Esophagus (tissue), 2 donors: ENCODE results near the gene DNAJC11. TPM values are rescaled to one million over a fixed set of nuclear protein-coding genes. Genes with fewer than 3 reads are reported as not detected.

Experiments used
- H3K27ac ChIP-seq, 2 donors: one replicate each; pipeline ENCODE4 v1.5.1; 2013; ENCODE audit warnings: low read depth in 2 of 2, mild to moderate bottlenecking in 2 of 2, inconsistent platforms in 1 of 2, low read length in 1 of 2, moderate library complexity in 1 of 2
- H3K27me3 ChIP-seq, 2 donors: one replicate each; pipeline ENCODE4 v1.6.1; 2013; ENCODE audit warnings: low read length in 2 of 2, control low read depth in 1 of 2, mild to moderate bottlenecking in 1 of 2; ENCODE audit not compliant: insufficient read depth in 2 of 2, control insufficient read depth in 1 of 2
- H3K36me3 ChIP-seq, 2 donors: one replicate each; pipeline ENCODE4 v1.6.1; 2013; ENCODE audit warnings: low read length in 1 of 2; ENCODE audit not compliant: control insufficient read depth in 2 of 2, insufficient read depth in 2 of 2
- H3K4me1 ChIP-seq, 2 donors: one replicate each; pipeline ENCODE4 v1.6.1; 2013; ENCODE audit warnings: low read length in 1 of 2; ENCODE audit not compliant: control insufficient read depth in 2 of 2, insufficient read depth in 2 of 2
- H3K4me3 ChIP-seq, 2 donors: one replicate each; pipeline ENCODE4 v1.5.1; 2013; ENCODE audit warnings: low read length in 2 of 2, mild to moderate bottlenecking in 2 of 2, low read depth in 1 of 2, moderate library complexity in 1 of 2
- H3K9me3 ChIP-seq, 2 donors: one replicate each; pipeline ENCODE4 v1.6.1; 2013; ENCODE audit warnings: mild to moderate bottlenecking in 2 of 2, low read depth in 1 of 2, low read length in 1 of 2, moderate library complexity in 1 of 2; ENCODE audit not compliant: control insufficient read depth in 2 of 2, insufficient read depth in 1 of 2
- WGBS, 2 donors: extraction: QIAGEN DNeasy Blood & Tissue Kit; methylation state at CpG; one replicate each; pipeline ENCODE4 v1.1.7; 2013; 5-methylcytosine and 5-hydroxymethylcytosine counted together
- polyA plus RNA-seq, 2 donors: library from polyadenylated mRNA; stranded (reverse); fragments of 200-250 nt; gene quantifications; one replicate each; pipeline ENCODE4 v1.2.3, GENCODE V29; 2013
- donor health status: healthy with polysubstance abuse.
- donor health status: Bipolar disorder and iron deficiency.

DNAJC11 gene
- polyA plus RNA-seq, 2 donors, result 21.9 to 23.0 TPM

DNA sequence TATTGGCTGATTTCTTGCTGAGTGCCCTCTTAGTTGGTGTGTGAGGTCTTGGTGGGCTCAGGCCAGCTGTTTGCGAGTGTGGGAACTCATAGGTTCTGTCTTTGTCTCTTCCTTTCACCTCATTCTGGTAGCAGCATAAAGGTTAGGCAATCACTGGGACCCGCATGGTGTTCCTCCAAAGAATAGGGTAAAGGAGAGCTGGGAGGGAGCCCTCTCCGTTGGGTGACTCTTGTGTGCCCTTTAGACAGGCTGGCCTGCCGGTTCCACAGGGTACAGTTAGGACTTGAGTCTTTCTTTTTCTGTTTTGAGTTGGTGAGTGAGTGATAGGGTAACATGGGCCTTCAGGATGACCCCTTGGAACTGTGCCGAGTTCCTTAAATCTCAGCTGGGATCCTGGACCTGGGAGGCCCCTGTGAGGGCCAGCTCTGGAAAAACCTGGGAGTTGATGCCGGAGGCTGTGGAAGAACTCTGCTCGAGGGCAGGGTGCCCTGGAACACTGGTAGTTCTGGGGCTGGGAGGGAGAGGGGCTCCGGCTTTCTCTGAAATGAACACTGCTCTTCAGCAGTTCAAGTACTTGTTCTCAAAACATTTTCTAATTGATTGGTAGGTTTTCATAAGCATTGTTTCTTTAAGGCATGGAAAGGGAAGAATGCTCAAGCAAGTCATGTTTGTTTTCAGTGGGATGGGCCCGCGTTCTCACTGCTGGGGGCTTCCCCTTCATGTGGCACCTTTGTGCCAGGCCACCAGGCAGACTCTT, 79.0 kb downstream of the DNAJC11 start:
- 81% methylated on average over 10 of the region's 10 CpGs for WGBS, 2 donors
- Histone ChIP-seq H3K27me3 (no peaks in the 10 kb centered on the region), H3K9me3 (no peaks in the 10 kb centered on the region), H3K36me3 (peaks cover 9 to 34% of the 10 kb centered on the region in 2 donors), H3K4me1 (no peaks in the 10 kb centered on the region), H3K4me3 (no peak overlapping the region), H3K27ac (peak overlapping the region in 1 of 2 donors; percentile 8)

DNA sequence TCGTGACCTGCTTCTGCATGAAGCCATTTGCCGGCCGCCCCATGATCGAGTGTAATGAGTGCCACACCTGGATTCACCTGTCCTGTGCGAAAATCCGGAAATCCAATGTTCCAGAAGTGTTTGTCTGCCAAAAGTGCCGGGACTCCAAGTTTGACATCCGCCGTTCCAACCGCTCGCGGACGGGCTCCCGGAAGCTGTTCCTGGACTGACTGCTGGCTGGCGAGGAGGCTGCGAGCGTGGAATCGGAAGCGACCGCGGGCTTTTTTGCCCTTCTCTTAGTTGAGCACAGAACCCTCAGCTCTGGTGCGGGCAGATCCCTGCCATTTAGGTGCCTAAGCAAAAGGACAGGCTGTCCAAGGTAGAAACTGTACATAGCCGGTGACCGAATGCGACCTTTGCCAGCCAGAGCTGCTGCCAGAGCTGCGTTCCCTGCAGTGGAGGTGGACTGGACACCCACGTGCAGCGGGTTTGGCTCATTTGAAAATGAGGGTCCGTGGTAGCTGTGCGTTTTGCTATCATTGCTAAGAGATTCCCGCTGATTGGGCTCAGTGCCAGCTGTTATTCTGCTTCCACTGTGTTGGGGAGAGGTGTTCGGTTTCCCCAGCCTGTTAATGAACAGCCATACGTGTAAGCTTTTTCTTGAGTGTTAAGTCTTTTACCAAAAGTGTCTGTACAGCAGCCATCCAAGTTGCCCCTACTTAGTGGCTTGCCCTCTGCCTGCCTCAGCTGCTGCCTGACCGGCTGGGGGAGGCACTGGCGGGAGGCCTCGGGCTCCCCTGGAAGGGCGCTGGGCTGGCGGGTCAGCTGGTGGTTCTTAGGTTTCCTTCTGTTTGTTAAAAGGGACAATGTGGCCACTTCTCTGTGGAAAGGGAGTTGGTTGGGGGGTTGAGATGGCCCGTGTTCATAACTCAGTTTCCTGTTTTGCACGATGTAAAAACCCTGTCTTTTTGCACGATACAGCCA, 79.9 kb downstream of the DNAJC11 start:
- no peaks in the 10 kb centered on the region for H3K27me3 ChIP-seq
- 90% methylated on average over 41 of the region's 41 CpGs for WGBS, 2 donors
- H3K36me3 ChIP-seq, result peaks cover 9 to 35% of the 10 kb centered on the region in 2 donors
- no peaks in the 10 kb centered on the region for H3K9me3 ChIP-seq
- H3K4me1 ChIP-seq, result no peaks in the 10 kb centered on the region
- no peak overlapping the region for H3K4me3 ChIP-seq
- H3K27ac ChIP-seq, result no peak overlapping the region

DNA sequence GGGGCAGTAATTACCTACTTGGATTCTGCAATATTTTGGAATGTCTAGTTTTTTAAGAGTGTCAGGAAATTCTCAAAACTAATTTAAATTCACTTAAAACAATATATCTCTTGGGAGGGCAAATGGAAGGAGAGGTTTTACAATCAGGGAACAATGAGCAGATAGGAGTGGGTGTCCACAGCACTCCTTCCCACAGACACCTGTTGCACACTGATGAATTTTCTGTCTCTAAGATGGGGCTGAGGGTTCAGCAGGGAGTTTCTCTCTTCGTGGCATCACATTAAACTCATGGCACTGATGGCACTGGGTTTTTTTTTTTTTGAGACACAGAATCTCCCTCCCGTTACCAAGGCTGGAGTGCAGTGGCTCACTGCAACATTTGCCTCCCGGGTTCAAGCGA, 82.6 kb downstream of the DNAJC11 start:
- H3K27ac ChIP-seq, result no peak overlapping the region
- H3K36me3 ChIP-seq, result peaks cover 9 to 33% of the 10 kb centered on the region in 2 donors
- H3K9me3 ChIP-seq, result no peaks in the 10 kb centered on the region
- H3K4me3 ChIP-seq, result no peak overlapping the region
- 95 to 97% methylated on average over 4 of the region's 4 CpGs for WGBS, 2 donors
- no peaks in the 10 kb centered on the region for H3K4me1 ChIP-seq
- H3K27me3 ChIP-seq, result no peaks in the 10 kb centered on the region

DNA sequence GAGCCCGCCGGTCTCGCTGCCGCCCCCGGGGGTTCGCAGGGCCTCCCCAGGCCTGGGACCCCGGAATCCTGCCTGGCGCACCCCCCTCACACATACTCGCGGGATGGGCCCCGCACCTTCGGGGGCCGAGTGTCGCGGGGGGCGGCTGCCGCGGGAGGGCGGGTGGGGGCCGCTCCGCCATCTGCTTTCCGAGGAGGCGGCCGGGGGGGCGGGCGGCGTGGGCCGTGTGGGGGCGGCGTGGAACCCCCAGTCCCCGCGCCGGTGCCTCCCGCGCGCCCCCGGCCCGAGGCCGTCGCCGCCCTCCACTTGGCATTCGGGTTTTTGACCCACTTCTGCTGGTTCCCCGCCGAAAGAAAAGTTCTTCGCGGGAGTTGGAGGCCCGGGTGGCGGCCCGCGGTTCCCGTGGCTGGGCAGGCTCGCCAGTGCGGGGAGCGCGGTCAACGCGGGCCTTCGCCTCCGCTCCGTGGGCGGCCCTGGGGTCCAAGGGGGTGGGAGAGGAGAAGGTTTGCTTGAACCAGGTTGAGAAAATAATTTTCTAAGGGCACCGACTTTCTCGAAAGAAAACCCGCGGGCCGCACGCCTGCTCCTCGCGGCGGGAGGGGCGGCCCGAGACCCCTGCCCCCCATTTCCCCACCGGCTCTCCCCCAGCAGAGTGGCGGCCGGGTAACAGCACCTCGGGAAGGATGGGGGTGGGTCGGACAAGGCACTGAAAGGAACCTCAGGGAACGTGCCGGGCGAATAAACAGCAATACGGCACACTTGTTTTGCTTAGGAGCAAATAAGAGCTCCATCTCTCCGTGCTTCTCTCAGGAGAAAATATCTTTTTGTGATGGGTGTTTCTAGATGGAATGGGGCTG, 86.5 kb downstream of the DNAJC11 start:
- Histone ChIP-seq H3K4me3 (peak overlapping the region; percentile 82 to 90), H3K27me3 (no peaks in the 10 kb centered on the region), H3K9me3 (no peaks in the 10 kb centered on the region), H3K27ac (peak overlapping the region; percentile 86 to 93), H3K36me3 (peaks cover 3 to 11% of the 10 kb centered on the region in 2 donors), H3K4me1 (peaks cover 0 to 2% of the 10 kb centered on the region in 2 donors)
- 1 to 2% methylated on average over 53 to 82 of the region's 82 CpGs for WGBS, 2 donors

DNA sequence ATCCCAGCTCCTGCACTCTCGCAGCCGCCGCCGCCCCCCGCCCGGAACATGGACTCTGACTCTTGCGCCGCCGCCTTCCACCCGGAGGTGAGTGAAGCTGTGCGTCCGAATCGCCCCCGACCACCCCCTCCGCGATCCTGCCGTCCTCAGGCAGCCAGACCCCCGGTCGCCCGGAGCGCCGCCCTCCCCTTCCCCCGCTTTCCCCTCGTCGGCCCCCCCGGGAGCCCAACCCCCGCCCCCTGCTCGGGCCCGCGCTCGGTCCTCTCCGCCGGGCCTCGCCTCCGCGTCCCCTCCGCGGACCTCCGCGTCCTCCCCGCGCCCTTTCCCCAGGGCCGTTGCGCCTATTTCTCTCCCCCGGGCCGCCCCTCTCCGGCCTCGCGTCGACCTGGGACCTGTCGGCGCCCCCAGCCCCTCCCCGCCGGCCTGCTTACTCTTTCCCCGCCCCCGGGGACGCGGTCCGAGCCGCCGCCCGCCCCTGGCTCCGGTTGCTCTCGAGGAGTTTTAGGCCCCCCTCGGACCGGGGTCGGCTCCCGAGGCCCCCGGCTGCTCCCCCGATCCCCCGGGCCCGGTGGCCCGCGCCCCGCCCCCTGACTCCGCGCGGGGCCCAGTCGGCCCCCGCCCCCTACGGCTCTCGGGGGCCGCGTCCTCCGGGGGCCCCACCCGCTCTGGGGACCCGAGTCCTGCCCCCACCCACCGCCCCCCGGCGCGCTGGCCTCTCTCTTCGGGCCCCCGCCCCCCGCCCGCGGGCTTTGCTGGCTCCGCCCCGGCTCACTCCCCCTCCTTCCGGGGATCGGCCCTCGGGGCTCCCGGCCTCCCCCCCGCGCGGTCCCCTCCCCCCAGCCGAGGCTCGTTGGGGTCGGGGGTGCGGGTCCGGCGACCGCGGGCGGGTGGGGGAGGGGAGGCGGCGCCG, 87.3 kb downstream of the DNAJC11 start:
- H3K9me3 ChIP-seq, result no peaks in the 10 kb centered on the region
- H3K36me3 ChIP-seq, result peaks cover 0 to 3% of the 10 kb centered on the region in 2 donors
- WGBS, 2 donors, result 1 to 3% methylated on average over 60 to 117 of the region's 117 CpGs
- peaks cover 0 to 2% of the 10 kb centered on the region in 2 donors for H3K4me1 ChIP-seq
- no peaks in the 10 kb centered on the region for H3K27me3 ChIP-seq
- H3K27ac ChIP-seq, result peak overlapping the region; percentile 86 to 93
- peak overlapping the region; percentile 82 to 90 for H3K4me3 ChIP-seq

DNA sequence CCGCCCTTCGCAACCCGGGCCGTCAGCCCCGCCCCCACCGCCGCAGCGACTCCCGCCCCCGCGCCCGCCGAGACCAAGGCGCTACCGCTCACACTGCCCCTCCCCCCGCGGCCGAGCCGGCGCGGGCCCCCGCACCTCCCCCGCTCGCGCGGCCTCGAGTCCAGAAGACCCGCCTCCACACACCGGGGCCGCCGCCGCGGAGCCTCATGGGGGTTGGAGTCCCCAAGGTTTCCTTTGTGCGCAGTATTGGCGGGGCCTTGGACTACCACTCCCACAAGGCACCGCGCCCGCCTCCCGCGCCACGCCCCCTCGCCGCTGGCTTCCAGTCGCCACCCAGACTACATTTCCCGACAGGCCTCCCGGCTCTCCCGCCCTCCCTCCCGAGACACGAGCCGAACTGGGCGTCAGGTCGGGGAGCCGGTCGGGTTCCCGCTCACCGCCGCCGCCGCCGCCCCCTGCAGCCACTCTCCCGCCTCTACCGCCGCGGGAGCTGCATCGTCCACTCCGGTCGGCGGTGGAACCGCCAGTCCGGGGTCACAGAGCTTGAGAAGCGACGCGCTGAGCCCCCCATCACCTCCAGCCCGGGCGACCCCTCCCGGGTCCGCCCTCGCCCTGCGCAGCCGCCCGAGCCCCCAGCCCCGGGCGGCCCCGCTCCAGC, 88.1 kb downstream of the DNAJC11 start, which contains the start of gene PHF13:
Gene PHF13, plus strand, starts transcription at position 371 of the 658 bp plus-strand sequence. CDS start 336 bp downstream, outside the sequence.
- Histone ChIP-seq H3K27ac (peak within 1 kb of the TSS; percentile 98 to 100), H3K9me3 (no peaks in the 10 kb centered on the region), H3K4me1 (peaks cover 0 to 2% of the 10 kb centered on the region in 2 donors), H3K27me3 (no peaks in the 10 kb centered on the region), H3K4me3 (peak within 1 kb of the TSS; percentile 82 to 90), H3K36me3 (peaks cover 0 to 3% of the 10 kb centered on the region in 2 donors)
- WGBS, 2 donors, result 1% methylated on average over 49 to 84 of the region's 84 CpGs

DNA sequence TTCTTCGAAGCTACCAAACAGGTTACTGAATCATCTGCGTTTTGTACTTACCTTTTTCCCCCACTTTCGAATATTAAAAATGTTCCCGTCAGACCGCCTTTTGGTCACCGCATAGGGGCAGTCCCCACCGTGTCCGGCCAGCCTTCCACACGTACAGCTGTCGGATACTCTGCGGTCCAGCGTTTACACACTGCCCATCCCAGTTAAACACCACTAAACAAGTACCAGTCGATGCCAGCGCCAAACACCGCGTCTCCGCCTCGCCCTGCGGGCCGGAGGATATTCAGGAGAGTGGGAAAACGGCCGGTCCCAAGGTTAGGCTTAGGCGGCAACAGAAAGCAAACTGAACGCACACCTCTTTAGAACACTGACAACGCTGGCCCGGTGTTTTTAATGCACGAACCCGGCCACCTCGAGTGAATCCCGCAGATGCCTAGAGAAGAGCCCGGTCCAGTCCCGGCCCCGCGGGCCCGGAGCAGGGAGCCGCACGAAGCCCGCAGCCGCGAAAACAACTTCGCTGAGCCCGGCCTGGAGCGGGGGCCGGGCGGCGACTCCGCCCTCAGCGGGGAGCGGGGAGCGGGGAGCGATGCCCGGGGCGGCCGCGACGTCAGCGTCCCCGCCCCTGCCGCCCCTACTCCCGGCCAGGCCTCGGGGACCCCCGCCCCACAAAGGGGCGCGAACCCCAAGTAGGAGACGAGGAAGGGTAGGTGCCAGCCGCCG, 88.8 kb downstream of the DNAJC11 start:
- peaks cover 0 to 2% of the 10 kb centered on the region in 2 donors for H3K4me1 ChIP-seq
- WGBS, 2 donors, result 0% methylated on average over 45 to 67 of the region's 67 CpGs
- peak overlapping the region; percentile 44 to 77 for H3K4me3 ChIP-seq

More for the DNA sequence above, 88.8 kb downstream of the DNAJC11 start:
- peaks cover 0 to 3% of the 10 kb centered on the region in 2 donors for H3K36me3 ChIP-seq
- no peaks in the 10 kb centered on the region for H3K9me3 ChIP-seq
- H3K27me3 ChIP-seq, result no peaks in the 10 kb centered on the region
- H3K27ac ChIP-seq, result peak overlapping the region; percentile 98 to 100
